ENCODE data around the gene FAM219A. TPM values are rescaled to one million over a fixed set of nuclear protein-coding genes. Genes with fewer than 3 reads are reported as not detected.

Gene FAM219A
- total and polyA plus RNA-seq, 2 experiments from 2014 or later, result 9.5 to 15.0 TPM

DNA sequence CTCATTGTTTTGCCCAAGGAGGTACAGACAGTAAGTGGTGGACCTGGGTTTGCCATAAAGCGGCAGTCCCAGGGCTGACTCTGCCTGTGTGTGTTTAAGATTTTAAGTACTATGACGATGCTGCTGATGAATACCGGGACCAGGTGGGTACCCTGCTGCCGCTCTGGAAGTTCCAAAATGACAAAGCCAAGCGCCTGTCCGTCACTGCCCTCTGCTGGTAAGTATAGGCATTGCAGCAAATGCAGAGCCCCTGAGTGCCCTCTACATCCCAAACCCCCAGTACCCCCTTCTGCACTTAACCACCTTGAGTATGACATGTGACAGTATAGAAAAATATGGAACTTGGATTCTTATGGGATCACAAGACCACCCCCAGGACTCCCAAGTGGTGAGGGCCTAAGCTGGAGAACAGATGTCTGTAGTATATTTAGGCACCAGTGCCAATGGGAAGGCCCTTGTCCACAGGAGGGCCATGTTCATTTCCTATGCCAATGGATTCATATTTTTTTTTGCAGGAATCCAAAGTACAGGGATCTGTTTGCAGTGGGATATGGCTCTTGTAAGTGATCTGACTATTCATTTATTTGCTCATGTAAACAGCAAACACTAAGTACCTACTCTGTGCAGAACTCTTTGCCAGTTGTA is 42.4 kb upstream of the FAM219A start:
- H3K4me3 ChIP-seq, result no peak overlapping the region
- H3K9me3 ChIP-seq (ENCODE audit: low read depth), result no peaks in the 10 kb centered on the region
- WGBS (ENCODE audit: low lambda C conversion rate, missing lambda C conversion rate), result 6% methylated on average over 6 of the region's 6 CpGs

DNA sequence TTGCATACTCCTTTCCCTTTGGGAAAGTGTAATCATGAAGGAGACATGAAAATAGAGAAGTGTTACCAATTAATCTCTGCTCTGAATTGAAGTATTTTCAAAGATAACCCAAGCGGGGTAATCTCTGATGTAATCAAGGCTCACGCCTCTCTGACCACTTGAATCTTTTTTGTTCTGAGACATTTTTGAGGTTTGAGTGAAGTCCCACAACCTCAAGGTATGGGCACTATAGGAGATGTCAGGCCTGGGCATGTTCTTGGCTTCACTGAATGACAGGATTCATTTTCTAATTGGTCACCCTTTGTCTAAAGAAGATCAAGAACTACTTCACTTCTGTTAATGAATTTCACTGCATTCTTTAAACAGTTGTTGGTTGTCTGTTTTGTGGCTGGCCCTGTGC is 40.7 kb upstream of the FAM219A start:
- H3K9me3 ChIP-seq (ENCODE audit: low read depth), result no peaks in the 10 kb centered on the region
- no peak overlapping the region for H3K4me3 ChIP-seq
- 76% methylated on average over 2 of the region's 2 CpGs for WGBS (ENCODE audit: low lambda C conversion rate, missing lambda C conversion rate)
- peaks cover 13% of the 10 kb centered on the region for H3K27me3 ChIP-seq
- no peaks in the 10 kb centered on the region for H3K9me2 ChIP-seq (replicated peaks; ENCODE audit: insufficient read depth)
- H3K4me1 ChIP-seq (ENCODE audit: insufficient read depth), result no peaks in the 10 kb centered on the region
- DNase-seq (ENCODE audit: low spot score), result no peak
- H2AFZ ChIP-seq, result no peak overlapping the region
- H3K4me2 ChIP-seq, result no peak overlapping the region
- no peaks in the 10 kb centered on the region for H4K20me1 ChIP-seq (ENCODE audit: insufficient read depth, poor library complexity, severe bottlenecking)
- no peak overlapping the region for H3K27ac ChIP-seq
- H3K79me2 ChIP-seq, result no peaks in the 10 kb centered on the region
- no peaks in the 10 kb centered on the region for H3K36me3 ChIP-seq (replicated peaks; ENCODE audit: insufficient read depth, low read depth)
- no peak for TF ChIP-seq EZH2phosphoT487 (IDR thresholded peaks at IDR 0.05; ENCODE audit: low read depth, severe bottlenecking, unreplicated experiment)
- TF ChIP-seq, protein P1, sequence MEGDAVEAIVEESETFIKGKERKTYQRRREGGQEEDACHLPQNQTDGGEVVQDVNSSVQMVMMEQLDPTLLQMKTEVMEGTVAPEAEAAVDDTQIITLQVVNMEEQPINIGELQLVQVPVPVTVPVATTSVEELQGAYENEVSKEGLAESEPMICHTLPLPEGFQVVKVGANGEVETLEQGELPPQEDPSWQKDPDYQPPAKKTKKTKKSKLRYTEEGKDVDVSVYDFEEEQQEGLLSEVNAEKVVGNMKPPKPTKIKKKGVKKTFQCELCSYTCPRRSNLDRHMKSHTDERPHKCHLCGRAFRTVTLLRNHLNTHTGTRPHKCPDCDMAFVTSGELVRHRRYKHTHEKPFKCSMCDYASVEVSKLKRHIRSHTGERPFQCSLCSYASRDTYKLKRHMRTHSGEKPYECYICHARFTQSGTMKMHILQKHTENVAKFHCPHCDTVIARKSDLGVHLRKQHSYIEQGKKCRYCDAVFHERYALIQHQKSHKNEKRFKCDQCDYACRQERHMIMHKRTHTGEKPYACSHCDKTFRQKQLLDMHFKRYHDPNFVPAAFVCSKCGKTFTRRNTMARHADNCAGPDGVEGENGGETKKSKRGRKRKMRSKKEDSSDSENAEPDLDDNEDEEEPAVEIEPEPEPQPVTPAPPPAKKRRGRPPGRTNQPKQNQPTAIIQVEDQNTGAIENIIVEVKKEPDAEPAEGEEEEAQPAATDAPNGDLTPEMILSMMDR (IDR thresholded peaks at IDR 0.05; ENCODE audit: poor library complexity), result no peak
- TF ChIP-seq EZH2 (IDR thresholded peaks at IDR 0.05; ENCODE audit: borderline replicate concordance), result no peak

More for the DNA sequence above, 42.4 kb upstream of the FAM219A start:
- Histone ChIP-seq H3K4me2 (no peak overlapping the region), H3K36me3 (replicated peaks; ENCODE audit: insufficient read depth, low read depth) (no peaks in the 10 kb centered on the region), H4K20me1 (ENCODE audit: insufficient read depth, poor library complexity, severe bottlenecking) (no peaks in the 10 kb centered on the region), H3K27me3 (peaks cover 13% of the 10 kb centered on the region), H2AFZ (no peak overlapping the region), H3K27ac (no peak overlapping the region), H3K4me1 (ENCODE audit: insufficient read depth) (no peaks in the 10 kb centered on the region), H3K9me2 (replicated peaks; ENCODE audit: insufficient read depth) (no peaks in the 10 kb centered on the region), H3K79me2 (no peaks in the 10 kb centered on the region)
- TF ChIP-seq EZH2 (IDR thresholded peaks at IDR 0.05; ENCODE audit: borderline replicate concordance) (no peak), EZH2phosphoT487 (IDR thresholded peaks at IDR 0.05; ENCODE audit: low read depth, severe bottlenecking, unreplicated experiment) (no peak)
- TF ChIP-seq, protein P1 (IDR thresholded peaks at IDR 0.05; ENCODE audit: poor library complexity), result peak; percentile 94
- peak; percentile 65 for DNase-seq (ENCODE audit: low spot score)

DNA sequence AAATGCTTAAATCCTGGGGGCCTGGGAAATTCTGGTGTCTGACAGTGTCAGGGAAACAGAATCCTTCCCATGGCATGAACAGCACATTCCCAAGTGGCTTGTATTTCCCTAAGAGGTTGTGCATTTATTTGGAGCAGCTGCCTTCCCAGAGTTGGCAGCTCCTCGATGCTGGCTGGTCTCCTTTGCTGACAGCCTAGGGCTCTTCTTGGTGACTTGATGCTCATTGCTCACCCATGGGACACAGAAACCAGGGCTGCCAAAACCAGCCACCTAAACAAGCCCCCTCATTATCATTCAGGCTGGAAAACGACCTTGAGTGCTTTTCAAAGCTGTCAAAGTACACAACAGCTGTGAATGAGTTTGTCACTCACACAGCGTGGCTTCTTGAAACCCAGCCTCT is 40.2 kb upstream of the FAM219A start:
- TF ChIP-seq, protein P1 (IDR thresholded peaks at IDR 0.05; ENCODE audit: poor library complexity), result no peak
- no peak for TF ChIP-seq EZH2phosphoT487 (IDR thresholded peaks at IDR 0.05; ENCODE audit: low read depth, severe bottlenecking, unreplicated experiment)
- no peak for TF ChIP-seq EZH2 (IDR thresholded peaks at IDR 0.05; ENCODE audit: borderline replicate concordance)
- H3K79me2 ChIP-seq, result no peaks in the 10 kb centered on the region
- no peaks in the 10 kb centered on the region for H3K9me2 ChIP-seq (replicated peaks; ENCODE audit: insufficient read depth)
- H3K9me3 ChIP-seq (ENCODE audit: low read depth), result no peaks in the 10 kb centered on the region
- no peak for DNase-seq (ENCODE audit: low spot score)
- H3K36me3 ChIP-seq (replicated peaks; ENCODE audit: insufficient read depth, low read depth), result no peaks in the 10 kb centered on the region
- no peak overlapping the region for H3K27ac ChIP-seq
- H2AFZ ChIP-seq, result no peak overlapping the region
- H3K27me3 ChIP-seq, result peaks cover 13% of the 10 kb centered on the region
- no peaks in the 10 kb centered on the region for H4K20me1 ChIP-seq (ENCODE audit: insufficient read depth, poor library complexity, severe bottlenecking)
- 44% methylated on average over 3 of the region's 3 CpGs for WGBS (ENCODE audit: low lambda C conversion rate, missing lambda C conversion rate)
- H3K4me1 ChIP-seq (ENCODE audit: insufficient read depth), result no peaks in the 10 kb centered on the region
- H3K4me3 ChIP-seq, result no peak overlapping the region
- no peak overlapping the region for H3K4me2 ChIP-seq

Measured in hepatocyte (in vitro differentiated cells).